K562 (cell line): Measurements from ENCODE around the gene NECAB3. TPM values are rescaled to one million over a fixed set of nuclear protein-coding genes. Genes with fewer than 3 reads are reported as not detected.
A peak's percentile ranks its signal among the peaks of the same experiment; 100 is the strongest.

ENCODE experiments used
- CREB3 ChIP-seq: fragments of 450-650 bp; conservative IDR thresholded peaks from 2 replicates; pipeline ENCODE4 v1.6.1; 2016; ENCODE audit warnings: missing genetic modification characterization, low read depth, mild to moderate bottlenecking, missing compliant biosample characterization, moderate library complexity
- E2F3 ChIP-seq: fragments of 250-450 bp; sonication (Bioruptor Pico); IDR thresholded peaks from 2 replicates; pipeline ENCODE4 v1.4.0; 2020; ENCODE audit warnings: mild to moderate bottlenecking
- EGR1 ChIP-seq: fragments of 450-650 bp; conservative IDR thresholded peaks from 2 replicates; pipeline ENCODE4 v1.6.1; 2017; ENCODE audit warnings: mild to moderate bottlenecking
- ETS1 ChIP-seq: conservative IDR thresholded peaks from 2 replicates; pipeline ENCODE4 v1.6.1; 2011; ENCODE audit warnings: low read depth, mild to moderate bottlenecking, low read length; ENCODE audit not compliant: control insufficient read depth
- ETS2 ChIP-seq: IDR thresholded peaks from 2 replicates; pipeline ENCODE4 v1.6.1; 2016; ENCODE audit warnings: borderline replicate concordance, missing genetic modification characterization, mild to moderate bottlenecking, moderate library complexity, missing compliant biosample characterization; ENCODE audit not compliant: poor library complexity, severe bottlenecking
- HNRNPH1 ChIP-seq: fragments of 200-400 bp; formaldehyde crosslinking; optimal IDR thresholded peaks from 2 replicates; pipeline ENCODE3; 2017; ENCODE audit warnings: low read depth, mild to moderate bottlenecking, low read length, moderate library complexity
- KDM1A ChIP-seq, 2 experiments: fragments of 450-650 bp; IDR thresholded peaks; 2 replicates each; pipeline ENCODE4 v1.6.1; 2016; ENCODE audit warnings: mild to moderate bottlenecking in 2 of 2
- MITF ChIP-seq: IDR thresholded peaks from 2 replicates; pipeline ENCODE4 v1.6.1; 2014; ENCODE audit warnings: antibody characterized with exemption
- NFATC3 ChIP-seq: fragments of 450-650 bp; IDR thresholded peaks from 2 replicates; pipeline ENCODE4 v1.6.1; 2017; ENCODE audit warnings: mild to moderate bottlenecking
- OTX1 ChIP-seq: fragments of 450-650 bp; formaldehyde crosslinking; IDR thresholded peaks from 2 replicates; pipeline ENCODE4 v1.4.0; 2022; ENCODE audit warnings: mild to moderate bottlenecking
- PCBP1 ChIP-seq: fragments of 200-400 bp; formaldehyde crosslinking; IDR thresholded peaks from 2 replicates; pipeline ENCODE4 v1.6.1; 2018; ENCODE audit warnings: mild to moderate bottlenecking, low read depth, low read length; ENCODE audit not compliant: poor library complexity, severe bottlenecking
- PTBP1 ChIP-seq: fragments of 200-400 bp; formaldehyde crosslinking; IDR thresholded peaks from 2 replicates; pipeline ENCODE4 v1.6.1; 2017; ENCODE audit warnings: low read depth, low read length
- RNF2 ChIP-seq: sonication (generic); IDR thresholded peaks from 2 replicates; pipeline ENCODE4 v1.6.1; 2016
- SUPT5H ChIP-seq: fragments of 450-650 bp; IDR thresholded peaks from 2 replicates; pipeline ENCODE4 v1.6.1; 2016
- TFAM ChIP-seq: fragments of 250-450 bp; sonication (Bioruptor Pico); conservative IDR thresholded peaks from 2 replicates; pipeline ENCODE4 v1.5.0; 2021; ENCODE audit warnings: mild to moderate bottlenecking, moderate library complexity
- ZNF124 ChIP-seq: sonication (generic); formaldehyde crosslinking; IDR thresholded peaks from 2 replicates; pipeline ENCODE4 v1.8.1; 2022; ENCODE audit warnings: missing genetic modification reagents
- ZNF174 ChIP-seq: fragments of 250-450 bp; sonication (Bioruptor Pico); IDR thresholded peaks from 2 replicates; pipeline ENCODE4 v1.4.0; 2020; ENCODE audit warnings: mild to moderate bottlenecking
- ZNF175 ChIP-seq: fragments of 200-800 bp; sonication (Bioruptor generic); IDR thresholded peaks from 2 replicates; pipeline ENCODE4 v1.6.1; 2016; ENCODE audit warnings: low read depth, mild to moderate bottlenecking, missing genetic modification characterization, missing compliant biosample characterization
- ZNF263 ChIP-seq: sonication (generic); formaldehyde crosslinking; IDR thresholded peaks from 2 replicates; pipeline ENCODE4 v1.8.0; 2022; ENCODE audit warnings: mild to moderate bottlenecking, missing genetic modification reagents, borderline replicate concordance
- ZSCAN29 ChIP-seq: fragments of 450-650 bp; IDR thresholded peaks from 2 replicates; pipeline ENCODE4 v1.6.1; 2017
- polyA plus RNA-seq, 8 experiments: library from polyadenylated mRNA; depleted of rRNA in 4 of 8; stranded (reverse) in 5 of 8; unstranded in 3 of 8; fragments of >200 nt; fragmentation: Nextera tagmentation in 2 of 8; fragmentation: Illumina TruSeq in 1 of 8; extraction: Ambion mirVana in 2 of 8; extraction: Trizol in 1 of 8; gene quantifications; 2 replicates each; pipeline versions ENCODE4 v1.2.1 to v1.2.3, GENCODE V29; 2011 to 2014; ENCODE audit warnings: inconsistent platforms in 1 of 8, missing spikeins in 1 of 8
- total RNA-seq, 7 experiments: library from RNA; depleted of rRNA in 6 of 7; stranded (reverse); fragments of >200 nt in 6 of 7; fragmentation: Illumina TruSeq in 2 of 7; extraction: Trizol in 2 of 7; gene quantifications; 2 replicates each; pipeline versions ENCODE4 v1.2.1 to v1.2.3, GENCODE V29; 2011 to 2021; ENCODE audit warnings: low replicate concordance in 1 of 7
- TF ChIP-seq, protein P1 (sequence below): fragments of 450-650 bp; formaldehyde crosslinking; IDR thresholded peaks from 2 replicates; pipeline ENCODE4 v1.4.0; 2022; ENCODE audit warnings: mild to moderate bottlenecking, moderate library complexity
- TF ChIP-seq, protein P2 (sequence below): fragments of 250-450 bp; sonication (Bioruptor Pico); IDR thresholded peaks from 2 replicates; pipeline ENCODE4 v1.4.0; 2020; ENCODE audit warnings: mild to moderate bottlenecking
- TF ChIP-seq, protein P3 (sequence below): fragments of 250-450 bp; sonication (Bioruptor Pico); IDR thresholded peaks from 2 replicates; pipeline ENCODE4 v1.5.0; 2021

The NECAB3 gene
- total and polyA plus RNA-seq, 9 of the 15 experiments (the other 6 are each of a cell fraction or from before 2014, with no cell fraction given): 0.94 to 63.3 (median 31.5) TPM

GRCh38 chr20:33719989-33720709, 45.9 kb upstream of the NECAB3 start, which contains the start of gene PXMP4 (continued):
- no peak for TF ChIP-seq ZNF263 (CRISPR knock-in tag)
- no peak for TF ChIP-seq E2F3
- TF ChIP-seq ETS1: no peak; the same call in 1 of the 2 replicates
- TF ChIP-seq ZSCAN29: no peak
- TF ChIP-seq ZNF124 (CRISPR knock-in tag): no peak
- TF ChIP-seq EGR1: no peak
- TF ChIP-seq NFATC3: no peak
- TF ChIP-seq SUPT5H: 0 out of 2 replicates have a peak, but pooled peaks have one; percentile 48
- no peak for TF ChIP-seq CREB3 (tag)
- TF ChIP-seq, protein P1, sequence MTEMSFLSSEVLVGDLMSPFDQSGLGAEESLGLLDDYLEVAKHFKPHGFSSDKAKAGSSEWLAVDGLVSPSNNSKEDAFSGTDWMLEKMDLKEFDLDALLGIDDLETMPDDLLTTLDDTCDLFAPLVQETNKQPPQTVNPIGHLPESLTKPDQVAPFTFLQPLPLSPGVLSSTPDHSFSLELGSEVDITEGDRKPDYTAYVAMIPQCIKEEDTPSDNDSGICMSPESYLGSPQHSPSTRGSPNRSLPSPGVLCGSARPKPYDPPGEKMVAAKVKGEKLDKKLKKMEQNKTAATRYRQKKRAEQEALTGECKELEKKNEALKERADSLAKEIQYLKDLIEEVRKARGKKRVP (CRISPR knock-in tag): no peak
- TF ChIP-seq ETS2 (tag): no peak
- TF ChIP-seq ZNF174 (CRISPR knock-in tag): no peak
- no peak for TF ChIP-seq PTBP1
- TF ChIP-seq HNRNPH1: no peak
- TF ChIP-seq RNF2: no peak; the same call in 1 of the 2 replicates
- no peak for TF ChIP-seq PCBP1
- TF ChIP-seq KDM1A (IDR thresholded peaks at IDR 0.05): no peak; a peak in 1 of 4 replicates
- TF ChIP-seq OTX1: 0 out of 2 replicates have a peak, but pooled peaks have one; percentile 37
- no peak for TF ChIP-seq MITF
- TF ChIP-seq, protein P2, sequence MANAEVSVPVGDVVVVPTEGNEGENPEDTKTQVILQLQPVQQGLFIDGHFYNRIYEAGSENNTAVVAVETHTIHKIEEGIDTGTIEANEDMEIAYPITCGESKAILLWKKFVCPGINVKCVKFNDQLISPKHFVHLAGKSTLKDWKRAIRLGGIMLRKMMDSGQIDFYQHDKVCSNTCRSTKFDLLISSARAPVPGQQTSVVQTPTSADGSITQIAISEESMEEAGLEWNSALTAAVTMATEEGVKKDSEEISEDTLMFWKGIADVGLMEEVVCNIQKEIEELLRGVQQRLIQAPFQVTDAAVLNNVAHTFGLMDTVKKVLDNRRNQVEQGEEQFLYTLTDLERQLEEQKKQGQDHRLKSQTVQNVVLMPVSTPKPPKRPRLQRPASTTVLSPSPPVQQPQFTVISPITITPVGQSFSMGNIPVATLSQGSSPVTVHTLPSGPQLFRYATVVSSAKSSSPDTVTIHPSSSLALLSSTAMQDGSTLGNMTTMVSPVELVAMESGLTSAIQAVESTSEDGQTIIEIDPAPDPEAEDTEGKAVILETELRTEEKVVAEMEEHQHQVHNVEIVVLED (CRISPR knock-in tag): no peak
- TF ChIP-seq, protein P3, sequence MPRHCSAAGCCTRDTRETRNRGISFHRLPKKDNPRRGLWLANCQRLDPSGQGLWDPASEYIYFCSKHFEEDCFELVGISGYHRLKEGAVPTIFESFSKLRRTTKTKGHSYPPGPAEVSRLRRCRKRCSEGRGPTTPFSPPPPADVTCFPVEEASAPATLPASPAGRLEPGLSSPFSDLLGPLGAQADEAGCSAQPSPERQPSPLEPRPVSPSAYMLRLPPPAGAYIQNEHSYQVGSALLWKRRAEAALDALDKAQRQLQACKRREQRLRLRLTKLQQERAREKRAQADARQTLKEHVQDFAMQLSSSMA (CRISPR knock-in tag): no peak
- TF ChIP-seq TFAM: no peak
- TF ChIP-seq ZNF175 (CRISPR knock-in tag): no peak
